CD4-positive, CD25-positive, alpha-beta regulatory T cell (primary cell): ENCODE data around the gene RIN3. TPM values are rescaled to one million over a fixed set of nuclear protein-coding genes. Genes with fewer than 3 reads are reported as not detected.

Experiments
- ATAC-seq, 2 donors: fragments of 150-1000 bp; cut with Tn5 transposase; one replicate each; pipeline ENCODE4 v1.10.0; 2021; ENCODE audit warnings: low read depth in 2 of 2, moderate number of reproducible peaks in 2 of 2, moderate library complexity in 1 of 2
- DNase-seq, 3 donors: peaks; one replicate each; pipeline versions ENCODE4 v3.0.0 to v3.0.0-alpha.2; 2012 to 2022; ENCODE audit warnings: mixed read lengths in 1 of 3
- H3K27ac ChIP-seq: one replicate; pipeline ENCODE4 v1.7.0; 2013; ENCODE audit warnings: mild to moderate bottlenecking, low read length; ENCODE audit not compliant: insufficient read depth, poor library complexity, severe bottlenecking
- H3K27me3 ChIP-seq: one replicate; pipeline ENCODE4 v1.7.0; 2013; ENCODE audit warnings: low read length; ENCODE audit not compliant: control insufficient read depth, insufficient read depth
- H3K36me3 ChIP-seq: one replicate; pipeline ENCODE4 v1.7.0; 2013; ENCODE audit warnings: mild to moderate bottlenecking, low read length, moderate library complexity; ENCODE audit not compliant: control insufficient read depth, insufficient read depth
- H3K4me1 ChIP-seq: 2 replicates; pipeline ENCODE4 v1.7.0; 2013; ENCODE audit warnings: mild to moderate bottlenecking, low read length; ENCODE audit not compliant: insufficient read depth, control insufficient read depth, poor library complexity, severe bottlenecking
- H3K4me3 ChIP-seq: one replicate; pipeline ENCODE4 v1.7.0; 2013; ENCODE audit warnings: low read depth, mild to moderate bottlenecking, low read length, moderate library complexity
- H3K9me3 ChIP-seq, 2 experiments: 1 replicate in 1 of 2; 2 replicates in 1 of 2; pipeline ENCODE4 v1.7.0; 2013; ENCODE audit warnings: low read length in 2 of 2, mild to moderate bottlenecking in 1 of 2, moderate library complexity in 1 of 2; ENCODE audit not compliant: control insufficient read depth in 2 of 2
- H3K27ac Mint-ChIP-seq, 3 donors: one replicate each; pipeline ENCODE4 v1.8.0; 2020 to 2022; ENCODE audit warnings: mild to moderate bottlenecking in 3 of 3, mixed read lengths in 3 of 3, moderate library complexity in 2 of 3
- H3K27me3 Mint-ChIP-seq: one replicate; pipeline ENCODE4 v1.8.0; 2022; ENCODE audit warnings: mild to moderate bottlenecking, mixed read lengths
- H3K36me3 Mint-ChIP-seq: one replicate; pipeline ENCODE4 v1.8.0; 2020; ENCODE audit warnings: mixed read lengths
- H3K4me1 Mint-ChIP-seq, 4 donors: one replicate each; pipeline ENCODE4 v1.8.0; 2020 to 2022; ENCODE audit warnings: mixed read lengths in 4 of 4, mild to moderate bottlenecking in 1 of 4
- H3K4me3 Mint-ChIP-seq, 4 donors: one replicate each; pipeline ENCODE4 v1.8.0; 2020 to 2022; ENCODE audit warnings: mild to moderate bottlenecking in 4 of 4, mixed read lengths in 4 of 4, moderate library complexity in 3 of 4
- H3K9me3 Mint-ChIP-seq, 7 donors: one replicate each; pipeline ENCODE4 v1.8.0; 2020 to 2022; ENCODE audit warnings: mixed read lengths in 7 of 7, mild to moderate bottlenecking in 3 of 7, moderate library complexity in 2 of 7
- polyA plus RNA-seq, 4 donors: library from polyadenylated mRNA; unstranded; fragments of 300-500 nt; fragmentation: Illumina TruSeq; gene quantifications; one replicate each; pipeline ENCODE4 v1.2.3, GENCODE V29; 2021
- total RNA-seq: library from RNA; stranded (reverse); gene quantifications from one replicate; pipeline ENCODE4 v1.2.3, GENCODE V29; 2022

RIN3 gene
- total and polyA plus RNA-seq, 5 donors from 2014 or later, result 21.0 to 120 (median 25.0) TPM

DNA sequence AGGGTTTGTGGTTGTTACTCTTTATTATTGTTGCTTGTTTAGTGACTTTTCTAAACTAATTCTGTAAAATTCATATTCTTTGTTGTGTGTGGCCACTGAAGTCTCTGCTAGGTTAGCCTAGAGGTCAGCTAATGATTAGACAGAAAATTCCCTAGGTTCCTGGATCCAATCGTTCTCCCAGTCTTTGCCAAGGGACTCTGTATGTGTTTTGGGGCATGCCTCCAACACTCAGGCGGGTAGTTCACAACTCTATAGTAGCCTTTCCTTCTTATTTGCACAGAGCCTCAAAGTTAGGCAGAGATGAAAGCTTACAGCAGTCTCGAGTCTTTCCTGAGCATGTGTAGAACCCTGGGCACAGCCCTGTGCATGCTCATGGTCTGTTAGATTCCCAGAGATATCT is 32.7 kb upstream of the RIN3 start:
- Mint-ChIP-seq H3K27me3 (peaks cover 46% of the 10 kb centered on the region), H3K4me1 (no peaks in the 10 kb centered on the region), H3K36me3 (peaks cover 4% of the 10 kb centered on the region), H3K9me3 (peaks cover 0 to 5% (median 3%) of the 10 kb centered on the region in 7 donors), H3K27ac (no peak overlapping the region), H3K4me3 (no peak overlapping the region)
- no peaks in the 10 kb centered on the region for H3K9me3 ChIP-seq
- ATAC-seq (no peak), DNase-seq (no peak)
- peaks cover 2% of the 10 kb centered on the region for H3K27me3 ChIP-seq
- no peak overlapping the region for H3K27ac ChIP-seq
- no peak overlapping the region for H3K4me3 ChIP-seq
- no peaks in the 10 kb centered on the region for H3K4me1 ChIP-seq
- H3K36me3 ChIP-seq, result no peaks in the 10 kb centered on the region

DNA sequence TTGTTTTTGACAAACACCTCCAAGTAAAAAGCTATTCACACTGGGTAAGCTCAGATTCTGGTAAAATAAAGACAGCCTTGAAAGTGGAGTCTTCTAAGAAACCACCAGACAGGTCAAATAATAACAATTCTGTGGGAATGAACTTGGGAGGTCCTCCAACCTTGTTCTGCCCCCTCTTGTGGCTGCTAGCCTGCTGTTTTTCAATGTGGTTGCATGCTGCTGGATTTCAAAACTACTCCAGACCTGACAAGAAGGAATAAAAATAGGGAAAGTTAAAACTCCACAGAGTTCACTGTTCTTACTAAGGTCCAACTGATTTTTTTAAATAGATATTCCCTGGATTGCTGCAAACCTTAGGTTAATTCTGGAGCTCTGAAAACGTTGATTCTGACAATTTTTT is 32.2 kb upstream of the RIN3 start:
- H3K4me3 Mint-ChIP-seq, result no peak overlapping the region
- H3K9me3 ChIP-seq, result no peaks in the 10 kb centered on the region
- ATAC-seq (no peak), DNase-seq (no peak)
- H3K27me3 Mint-ChIP-seq, result peaks cover 49% of the 10 kb centered on the region
- H3K27me3 ChIP-seq, result peaks cover 2% of the 10 kb centered on the region
- peaks cover 0 to 5% (median 3%) of the 10 kb centered on the region in 7 donors for H3K9me3 Mint-ChIP-seq
- H3K27ac ChIP-seq, result no peak overlapping the region
- H3K36me3 Mint-ChIP-seq, result peaks cover 4% of the 10 kb centered on the region
- H3K4me1 ChIP-seq, result no peaks in the 10 kb centered on the region
- H3K27ac Mint-ChIP-seq, result no peak overlapping the region
- no peak overlapping the region for H3K4me3 ChIP-seq
- no peaks in the 10 kb centered on the region for H3K4me1 Mint-ChIP-seq
- H3K36me3 ChIP-seq, result no peaks in the 10 kb centered on the region

DNA sequence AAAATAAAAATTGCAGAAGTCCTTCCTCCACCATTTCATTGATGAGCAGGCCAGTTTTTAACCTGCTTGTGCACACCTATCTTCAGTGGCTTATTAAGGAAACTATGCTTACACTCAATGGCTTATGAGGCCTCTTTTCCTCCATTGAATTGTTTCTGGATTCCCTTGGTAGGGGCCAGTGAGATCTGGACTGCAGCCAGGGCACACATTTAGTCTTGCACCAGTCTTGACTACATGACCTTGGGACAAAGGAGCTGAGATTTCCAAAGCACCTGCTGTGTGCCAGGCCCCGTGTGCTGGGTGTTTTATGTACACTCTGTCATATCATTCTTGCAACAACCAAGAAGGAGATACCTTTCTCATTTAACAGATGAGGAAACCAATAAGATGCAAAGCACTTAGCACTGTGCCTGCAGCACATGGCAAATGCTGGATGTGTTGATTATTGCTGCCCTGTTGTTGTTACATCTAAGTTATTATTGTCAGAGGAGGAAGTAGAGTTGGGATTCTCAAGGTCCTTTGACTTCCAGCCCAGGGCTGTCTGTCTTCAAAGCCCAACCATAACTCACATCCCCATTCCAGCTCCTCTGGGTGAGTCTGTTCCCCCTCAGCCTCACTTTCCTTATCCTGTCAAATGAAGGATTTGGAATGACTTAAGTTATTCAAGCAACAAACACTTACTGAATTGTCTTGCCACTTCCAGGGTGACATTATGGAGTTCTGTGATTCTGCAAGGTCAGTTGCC is 31.6 kb upstream of the RIN3 start:
- Mint-ChIP-seq H3K9me3 (peaks cover 0 to 5% (median 3%) of the 10 kb centered on the region in 7 donors), H3K36me3 (peaks cover 4% of the 10 kb centered on the region), H3K27ac (no peak overlapping the region), H3K4me1 (no peaks in the 10 kb centered on the region), H3K27me3 (peaks cover 55% of the 10 kb centered on the region), H3K4me3 (no peak overlapping the region)
- H3K4me1 ChIP-seq, result no peaks in the 10 kb centered on the region
- no peak overlapping the region for H3K27ac ChIP-seq
- H3K36me3 ChIP-seq, result no peaks in the 10 kb centered on the region
- peaks cover 2% of the 10 kb centered on the region for H3K27me3 ChIP-seq
- no peak for ATAC-seq
- DNase-seq, result no peak
- no peak overlapping the region for H3K4me3 ChIP-seq
- H3K9me3 ChIP-seq, result no peaks in the 10 kb centered on the region

GRCh38 chr14:92482621-92483319 is 30.8 kb upstream of the RIN3 start:
- H3K4me1 ChIP-seq, result no peaks in the 10 kb centered on the region
- Mint-ChIP-seq H3K36me3 (peaks cover 4% of the 10 kb centered on the region), H3K27ac (no peak overlapping the region), H3K27me3 (peaks cover 56% of the 10 kb centered on the region), H3K4me1 (no peaks in the 10 kb centered on the region), H3K4me3 (no peak overlapping the region), H3K9me3 (peaks cover 0 to 5% (median 3%) of the 10 kb centered on the region in 7 donors)
- H3K9me3 ChIP-seq, result no peaks in the 10 kb centered on the region
- peaks cover 2% of the 10 kb centered on the region for H3K27me3 ChIP-seq
- ATAC-seq (no peak), DNase-seq (no peak)
- H3K27ac ChIP-seq, result no peak overlapping the region
- no peak overlapping the region for H3K4me3 ChIP-seq
- H3K36me3 ChIP-seq, result no peaks in the 10 kb centered on the region

DNA sequence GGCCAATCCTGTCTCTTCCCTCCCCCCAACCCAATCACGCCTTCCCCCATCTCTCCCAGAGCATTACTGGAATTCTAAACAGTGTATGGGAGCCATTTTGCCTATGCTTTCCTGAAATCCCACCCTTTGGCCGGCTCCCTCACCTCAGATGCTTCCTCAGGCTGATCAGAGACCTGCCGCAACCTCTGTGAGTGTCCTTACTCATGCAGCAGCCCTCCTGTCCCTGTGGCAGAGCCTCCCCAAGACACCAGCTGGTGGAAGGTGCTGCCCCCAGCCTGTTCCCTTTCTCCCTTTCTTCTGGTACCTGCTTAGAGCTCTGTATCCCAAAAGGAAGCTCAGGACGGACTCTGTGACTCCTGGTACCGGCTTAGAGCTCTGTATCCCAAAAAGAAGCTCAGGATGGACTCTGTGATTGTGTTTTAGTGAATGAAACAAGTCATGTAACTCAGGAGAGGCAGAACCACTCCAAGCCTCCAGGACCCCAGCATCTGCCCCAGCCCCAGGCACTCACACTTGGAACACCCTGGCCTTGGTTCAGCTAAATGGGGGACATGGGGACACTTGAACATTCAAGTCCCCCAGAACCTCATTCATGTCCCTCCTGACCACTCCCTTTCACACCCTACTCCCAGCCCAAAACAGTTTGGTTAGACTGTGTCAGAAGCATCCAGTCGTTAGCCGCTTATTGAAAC is 29.3 kb upstream of the RIN3 start:
- peaks cover 0 to 5% (median under 1%) of the 10 kb centered on the region in 7 donors for H3K9me3 Mint-ChIP-seq
- DNase-seq (no peak), ATAC-seq (no peak)
- H3K4me3 Mint-ChIP-seq, result no peak overlapping the region
- no peaks in the 10 kb centered on the region for H3K9me3 ChIP-seq
- no peaks in the 10 kb centered on the region for H3K36me3 ChIP-seq
- H3K4me3 ChIP-seq, result no peak overlapping the region
- no peak overlapping the region for H3K27ac Mint-ChIP-seq
- no peaks in the 10 kb centered on the region for H3K4me1 ChIP-seq
- no peak overlapping the region for H3K27ac ChIP-seq
- H3K4me1 Mint-ChIP-seq, result no peaks in the 10 kb centered on the region
- peaks cover 2% of the 10 kb centered on the region for H3K27me3 ChIP-seq
- peaks cover 2% of the 10 kb centered on the region for H3K36me3 Mint-ChIP-seq
- peaks cover 47% of the 10 kb centered on the region for H3K27me3 Mint-ChIP-seq

GRCh38 chr14:92486881-92487280 is 26.7 kb upstream of the RIN3 start:
- Histone ChIP-seq H3K9me3 (no peaks in the 10 kb centered on the region), H3K4me1 (no peaks in the 10 kb centered on the region), H3K36me3 (no peaks in the 10 kb centered on the region), H3K4me3 (no peak overlapping the region), H3K27ac (no peak overlapping the region), H3K27me3 (peaks cover 2% of the 10 kb centered on the region)
- H3K9me3 Mint-ChIP-seq, result peaks cover 0 to 2% (median 0%) of the 10 kb centered on the region in 7 donors
- no peak overlapping the region for H3K4me3 Mint-ChIP-seq
- no peaks in the 10 kb centered on the region for H3K4me1 Mint-ChIP-seq
- DNase-seq, result no peak
- H3K27ac Mint-ChIP-seq, result peak overlapping the region in 1 of 3 donors; percentile 57
- no peak for ATAC-seq
- H3K27me3 Mint-ChIP-seq, result peaks cover 31% of the 10 kb centered on the region
- H3K36me3 Mint-ChIP-seq, result no peaks in the 10 kb centered on the region

DNA sequence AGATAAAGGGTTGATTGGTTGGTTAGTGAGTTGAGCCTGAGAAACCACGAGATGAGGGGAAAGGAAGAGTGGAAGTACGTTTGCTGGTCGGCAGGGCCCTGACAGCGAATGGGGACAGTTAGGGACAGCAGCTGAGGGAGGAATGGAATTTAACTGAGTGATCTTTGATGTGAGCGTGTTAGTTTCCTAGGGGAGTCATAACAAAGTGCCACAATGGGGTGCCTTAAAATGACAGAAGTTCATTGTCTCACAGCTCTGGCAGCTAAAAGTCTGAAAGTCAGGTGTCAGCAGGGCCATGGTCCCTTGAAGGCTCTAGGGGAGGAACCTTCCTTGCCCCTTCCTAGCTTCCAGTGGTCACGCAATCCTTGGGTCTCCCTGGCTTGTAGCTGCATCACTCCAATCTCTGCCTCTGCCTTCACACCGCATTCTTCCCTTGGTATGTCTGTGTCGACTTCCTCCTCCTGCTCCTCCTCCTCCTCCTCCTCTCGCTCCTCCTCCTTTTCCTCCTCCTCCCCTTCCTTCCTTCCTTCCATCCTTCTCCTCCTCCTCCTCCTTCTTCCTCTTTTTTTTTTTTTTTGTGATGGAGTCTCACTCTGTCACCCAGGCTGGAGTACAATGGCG is 26.0 kb upstream of the RIN3 start:
- DNase-seq, result no peak
- no peaks in the 10 kb centered on the region for H3K4me1 ChIP-seq
- Mint-ChIP-seq H3K4me3 (no peak overlapping the region), H3K9me3 (peaks cover 0 to 2% (median 0%) of the 10 kb centered on the region in 7 donors), H3K36me3 (no peaks in the 10 kb centered on the region), H3K4me1 (no peaks in the 10 kb centered on the region), H3K27ac (peak overlapping the region in 1 of 3 donors; percentile 22), H3K27me3 (peaks cover 30% of the 10 kb centered on the region)
- H3K36me3 ChIP-seq, result no peaks in the 10 kb centered on the region
- H3K9me3 ChIP-seq, result no peaks in the 10 kb centered on the region
- H3K27ac ChIP-seq, result no peak overlapping the region
- ATAC-seq, result no peak
- H3K4me3 ChIP-seq, result no peak overlapping the region
- peaks cover 2% of the 10 kb centered on the region for H3K27me3 ChIP-seq
